Measurements from ENCODE around the gene ARSB. TPM values are rescaled to one million over a fixed set of nuclear protein-coding genes. Genes with fewer than 3 reads are reported as not detected.

Gene ARSB
- total and polyA plus RNA-seq, 9 of the 15 experiments (the other 6 are each of a cell fraction or from before 2014, with no cell fraction given), result 0.52 to 4.6 (median 2.4) TPM

- no peak for FAIRE-seq
- no peak overlapping the region for H3K9ac ChIP-seq (ENCODE audit: insufficient read depth in 1 of 2, low read depth in 2 of 2, low read length in 2 of 2)
- H2AFZ ChIP-seq (ENCODE audit: low read depth, low read length), result no peak overlapping the region
- in situ Hi-C loops (cut with MboI), result no loop called here
- intact Hi-C loops (cut with micrococcal nuclease), result no loop called here
- no peaks in the 10 kb centered on the region for H4K20me1 ChIP-seq (replicated peaks; ENCODE audit: control insufficient read depth, insufficient read depth, low read length)
- peaks cover 2 to 10% of the 10 kb centered on the region in 2 experiments; a peak in 4 of 5 replicates for H3K27me3 ChIP-seq (ENCODE audit: control insufficient read depth in 2 of 2, insufficient read depth in 2 of 2, low read length in 2 of 2)
- CTCF ChIA-PET (ENCODE audit: low intra/inter-chr PET ratio), result no interaction called here
- BruUV-seq (replicated peaks), result no TSS peak
- POLR2A ChIA-PET, result no interaction called here
- H3K4me1 ChIP-seq (replicated peaks in 1 of 2; ENCODE audit: control insufficient read depth in 2 of 2, insufficient read depth in 2 of 2, low read length in 2 of 2), result no peaks in the 10 kb centered on the region
- no peak for ATAC-seq
- TF ChIP-seq CEBPG (CRISPR knock-in tag; IDR thresholded peaks at IDR 0.05), result no peak
- TF ChIP-seq CEBPG (tag; conservative IDR thresholded peaks at IDR 0.05 in 1 of 2, IDR thresholded peaks at IDR 0.05 in 1 of 2), result peak in 1 of 2 experiments; percentile 30; a peak in 1 of 4 replicates
- TF ChIP-seq GTF2A2 (tag; IDR thresholded peaks at IDR 0.05), result no peak
- peak; percentile 54 for TF ChIP-seq CEBPB (tag; IDR thresholded peaks at IDR 0.05)
- no peak overlapping the region for H3K4me2 ChIP-seq (ENCODE audit: insufficient read depth, low read length)
- H3K27ac ChIP-seq (ENCODE audit: extremely low read depth, low read depth, low read length), result no peak overlapping the region
- no peaks in the 10 kb centered on the region for H3K36me3 ChIP-seq (ENCODE audit: control insufficient read depth, insufficient read depth, low read length)
- no peaks in the 10 kb centered on the region for H3K79me2 ChIP-seq (ENCODE audit: control insufficient read depth, insufficient read depth, low read length)
- 4% methylated on average over 1 of the region's 1 CpG for WGBS (ENCODE audit: insufficient coverage, low coverage, missing lambda C conversion rate)
- H3K9me1 ChIP-seq (ENCODE audit: control insufficient read depth, insufficient read depth, low read length), result no peaks in the 10 kb centered on the region
- DNase-seq (ENCODE audit: extremely low read depth in 1 of 4, low spot score in 3 of 4), result no peak
- H3K9me3 ChIP-seq (replicated peaks; ENCODE audit: control insufficient read depth, insufficient read depth, low read depth, low read length), result no peaks in the 10 kb centered on the region
- H3K4me3 ChIP-seq, result no peak overlapping the region
These were observed 141.7 kb downstream of the ARSB start for GRCh38 chr5:78843436-78843835.

DNA sequence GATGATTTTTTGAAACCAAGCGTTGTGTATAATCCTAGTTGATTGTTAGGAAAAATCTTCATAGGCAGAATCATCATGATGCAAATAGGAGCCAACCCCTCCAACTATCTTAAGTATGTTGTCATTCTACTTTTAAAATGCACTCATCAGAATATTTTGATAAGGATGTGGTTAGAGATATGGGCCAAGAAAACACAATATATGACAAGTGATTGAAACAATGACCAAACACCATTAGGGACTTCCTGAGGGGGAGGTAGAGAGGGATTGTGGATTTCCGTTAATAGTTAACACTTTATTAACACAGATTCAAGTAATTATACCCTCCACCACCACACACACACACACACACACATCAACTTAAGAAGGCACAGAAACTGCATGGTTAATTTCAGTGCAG is 143.3 kb downstream of the ARSB start:
- Histone ChIP-seq H4K20me1 (replicated peaks; ENCODE audit: control insufficient read depth, insufficient read depth, low read length) (no peaks in the 10 kb centered on the region), H3K4me2 (ENCODE audit: insufficient read depth, low read length) (no peak overlapping the region), H3K9me1 (ENCODE audit: control insufficient read depth, insufficient read depth, low read length) (no peaks in the 10 kb centered on the region), H3K9ac (ENCODE audit: insufficient read depth in 1 of 2, low read depth in 2 of 2, low read length in 2 of 2) (no peak overlapping the region), H3K79me2 (ENCODE audit: control insufficient read depth, insufficient read depth, low read length) (no peaks in the 10 kb centered on the region), H3K4me3 (no peak overlapping the region), H3K27ac (ENCODE audit: extremely low read depth, low read depth, low read length) (no peak overlapping the region), H3K9me3 (replicated peaks; ENCODE audit: control insufficient read depth, insufficient read depth, low read depth, low read length) (no peaks in the 10 kb centered on the region), H3K4me1 (replicated peaks in 1 of 2; ENCODE audit: control insufficient read depth in 2 of 2, insufficient read depth in 2 of 2, low read length in 2 of 2) (no peaks in the 10 kb centered on the region), H3K27me3 (ENCODE audit: control insufficient read depth in 2 of 2, insufficient read depth in 2 of 2, low read length in 2 of 2) (peaks cover 2 to 11% of the 10 kb centered on the region in 2 experiments; a peak in 4 of 5 replicates), H3K36me3 (ENCODE audit: control insufficient read depth, insufficient read depth, low read length) (no peaks in the 10 kb centered on the region), H2AFZ (ENCODE audit: low read depth, low read length) (no peak overlapping the region)
- POLR2A ChIA-PET, result no interaction called here
- ATAC-seq (no peak), DNase-seq (ENCODE audit: extremely low read depth in 1 of 4, low spot score in 3 of 4) (no peak), FAIRE-seq (no peak)
- in situ Hi-C loops (cut with MboI) (no loop called here), intact Hi-C loops (cut with micrococcal nuclease) (no loop called here)
- CTCF ChIA-PET (ENCODE audit: low intra/inter-chr PET ratio), result no interaction called here
- TF ChIP-seq CHD2 (IDR thresholded peaks at IDR 0.05; ENCODE audit: low read depth, low read length), result no peak
- TF ChIP-seq, protein P1, sequence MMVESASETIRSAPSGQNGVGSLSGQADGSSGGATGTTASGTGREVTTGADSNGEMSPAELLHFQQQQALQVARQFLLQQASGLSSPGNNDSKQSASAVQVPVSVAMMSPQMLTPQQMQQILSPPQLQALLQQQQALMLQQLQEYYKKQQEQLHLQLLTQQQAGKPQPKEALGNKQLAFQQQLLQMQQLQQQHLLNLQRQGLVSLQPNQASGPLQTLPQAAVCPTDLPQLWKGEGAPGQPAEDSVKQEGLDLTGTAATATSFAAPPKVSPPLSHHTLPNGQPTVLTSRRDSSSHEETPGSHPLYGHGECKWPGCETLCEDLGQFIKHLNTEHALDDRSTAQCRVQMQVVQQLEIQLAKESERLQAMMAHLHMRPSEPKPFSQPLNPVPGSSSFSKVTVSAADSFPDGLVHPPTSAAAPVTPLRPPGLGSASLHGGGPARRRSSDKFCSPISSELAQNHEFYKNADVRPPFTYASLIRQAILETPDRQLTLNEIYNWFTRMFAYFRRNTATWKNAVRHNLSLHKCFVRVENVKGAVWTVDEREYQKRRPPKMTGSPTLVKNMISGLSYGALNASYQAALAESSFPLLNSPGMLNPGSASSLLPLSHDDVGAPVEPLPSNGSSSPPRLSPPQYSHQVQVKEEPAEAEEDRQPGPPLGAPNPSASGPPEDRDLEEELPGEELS (CRISPR knock-in tag; IDR thresholded peaks at IDR 0.05; ENCODE audit: borderline replicate concordance), result no peak
- peak; percentile 41 for TF ChIP-seq MEIS2 (IDR thresholded peaks at IDR 0.05; ENCODE audit: partially characterized antibody)
- TF ChIP-seq, protein P2, sequence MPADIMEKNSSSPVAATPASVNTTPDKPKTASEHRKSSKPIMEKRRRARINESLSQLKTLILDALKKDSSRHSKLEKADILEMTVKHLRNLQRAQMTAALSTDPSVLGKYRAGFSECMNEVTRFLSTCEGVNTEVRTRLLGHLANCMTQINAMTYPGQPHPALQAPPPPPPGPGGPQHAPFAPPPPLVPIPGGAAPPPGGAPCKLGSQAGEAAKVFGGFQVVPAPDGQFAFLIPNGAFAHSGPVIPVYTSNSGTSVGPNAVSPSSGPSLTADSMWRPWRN (IDR thresholded peaks at IDR 0.05; ENCODE audit: low read depth), result 0 out of 2 replicates have a peak, but pooled peaks have one; percentile 26
- no peak for TF ChIP-seq CEBPG (CRISPR knock-in tag; IDR thresholded peaks at IDR 0.05)
- TF ChIP-seq CEBPG (tag; conservative IDR thresholded peaks at IDR 0.05 in 1 of 2, IDR thresholded peaks at IDR 0.05 in 1 of 2), result peak in 1 of 2 experiments; percentile 54; a peak in 1 of 4 replicates
- BruUV-seq (replicated peaks), result no TSS peak
- 3% methylated on average over 2 of the region's 2 CpGs for WGBS (ENCODE audit: insufficient coverage, low coverage, missing lambda C conversion rate)

All from K562 (cell line).